PC-9 (cell line): ENCODE data around the gene CHST7. TPM values are rescaled to one million over a fixed set of nuclear protein-coding genes. Genes with fewer than 3 reads are reported as not detected.

Experiments
- BruUV-seq: library from RNA; stranded (reverse); fragments of 400-500 nt; replicated peaks from 2 replicates; lab custom pipeline; 2021; lab: Mats Ljungman, UMichigan
- CTCF ChIA-PET: fragments of 300-600 bp; sonication (Branson Sonifier 250); formaldehyde crosslinking; loops from one replicate; lab custom pipeline; 2022; ENCODE audit warnings: antibody characterized with exemption; lab: Charles Lee
- POLR2A ChIA-PET: fragments of 300-600 bp; sonication (Branson Sonifier 250); formaldehyde crosslinking; loops from one replicate; lab custom pipeline; 2022; ENCODE audit warnings: antibody characterized with exemption; ENCODE audit not compliant: unreplicated experiment; lab: Charles Lee
- DNase-seq, 2 experiments: peaks; one replicate each; pipeline versions ENCODE4 v3.0.0 to v3.0.0-alpha.2; 2015 to 2022; ENCODE audit warnings: mixed read lengths in 1 of 2
- H2AFZ ChIP-seq: fragments of 200-600 bp; sonication (generic); 2 replicates; pipeline ENCODE4 v1.8.1; 2017; ENCODE audit warnings: antibody characterized with exemption
- H3F3A ChIP-seq: fragments of 200-600 bp; sonication (generic); 2 replicates; pipeline ENCODE4 v1.8.1; 2017; ENCODE audit warnings: antibody characterized with exemption, mild to moderate bottlenecking, low read depth; ENCODE audit not compliant: insufficient read depth
- H3K27ac ChIP-seq: fragments of 200-600 bp; sonication (generic); 2 replicates; pipeline ENCODE4 v1.6.1; 2016; ENCODE audit warnings: mixed run types
- H3K27me3 ChIP-seq: fragments of 200-600 bp; sonication (generic); 2 replicates; pipeline ENCODE4 v1.6.1; 2016; ENCODE audit warnings: low read depth, mixed run types; ENCODE audit not compliant: insufficient read depth
- H3K36me3 ChIP-seq: fragments of 200-600 bp; sonication (generic); 2 replicates; pipeline ENCODE4 v1.6.1; 2016; ENCODE audit warnings: low read depth, mixed run types
- H3K4me1 ChIP-seq: fragments of 200-600 bp; sonication (generic); replicated peaks from 2 replicates; pipeline ENCODE4 v1.6.1; 2016; ENCODE audit warnings: mixed run types; ENCODE audit not compliant: insufficient read depth
- H3K4me2 ChIP-seq: fragments of 200-600 bp; sonication (generic); 2 replicates; pipeline ENCODE4 v1.6.1; 2017; ENCODE audit warnings: mixed run types
- H3K4me3 ChIP-seq: fragments of 200-600 bp; sonication (generic); 2 replicates; pipeline ENCODE4 v1.6.1; 2016; ENCODE audit warnings: mixed run types
- H3K79me2 ChIP-seq: fragments of 200-600 bp; sonication (generic); 2 replicates; pipeline ENCODE4 v1.6.1; 2017; ENCODE audit warnings: low read depth, mixed run types
- H3K9me2 ChIP-seq: fragments of 200-600 bp; sonication (generic); 2 replicates; pipeline ENCODE4 v1.8.1; 2017; ENCODE audit warnings: mild to moderate bottlenecking; ENCODE audit not compliant: insufficient read depth
- H3K9me3 ChIP-seq: fragments of 200-600 bp; sonication (generic); 2 replicates; pipeline ENCODE4 v1.8.1; 2016; ENCODE audit warnings: low read depth; ENCODE audit not compliant: insufficient read depth
- H4K20me1 ChIP-seq: fragments of 200-600 bp; sonication (generic); 2 replicates; pipeline ENCODE4 v1.8.1; 2017; ENCODE audit not compliant: insufficient read depth
- EZH2 ChIP-seq: fragments of 200-600 bp; sonication (generic); IDR thresholded peaks from 2 replicates; pipeline ENCODE4 v1.8.0; 2017; ENCODE audit warnings: antibody characterized with exemption, low read depth
- intact Hi-C: fragments of 100-400 bp; cut with micrococcal nuclease; formaldehyde crosslinking; loops from one replicate; pipeline ENCODE4 v1.10.0; 2022; ENCODE audit not compliant: unreplicated experiment
- total RNA-seq: library from RNA; stranded (reverse); gene quantifications from 2 replicates; pipeline ENCODE4 v1.2.3, GENCODE V29; 2021
- TF ChIP-seq, protein P1 (sequence below): fragments of 200-600 bp; sonication (generic); conservative IDR thresholded peaks from 2 replicates; pipeline ENCODE4 v1.6.1; 2017; ENCODE audit warnings: mixed run types, antibody characterized with exemption, mild to moderate bottlenecking, moderate library complexity

The CHST7 gene
- total RNA-seq, 1 experiment from 2014 or later, result 0.94 TPM

DNA sequence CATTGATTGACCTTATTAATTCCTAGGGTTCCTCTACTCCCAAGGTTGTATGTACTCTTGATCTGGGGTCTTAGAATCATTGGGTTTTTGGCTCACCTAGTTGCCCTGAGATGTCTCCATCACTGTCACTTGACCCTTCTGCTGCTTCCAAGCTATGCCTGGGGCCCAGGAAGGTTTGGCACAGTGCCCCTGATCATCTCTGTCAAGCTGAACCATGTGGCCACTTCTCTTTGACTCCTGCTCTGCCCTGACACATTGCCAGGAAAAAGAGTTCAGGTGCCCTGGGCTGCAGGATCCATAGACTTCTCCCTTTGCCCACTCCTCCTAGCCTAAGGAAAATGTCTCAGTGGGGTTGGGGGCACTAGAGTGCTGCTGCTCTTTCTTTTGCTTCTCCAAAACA, 3.9 kb upstream of the CHST7 start:
- Histone ChIP-seq H3K27ac (no peak overlapping the region), H3F3A (no peaks in the 10 kb centered on the region), H2AFZ (no peak overlapping the region), H3K79me2 (no peaks in the 10 kb centered on the region), H3K27me3 (no peaks in the 10 kb centered on the region), H3K36me3 (no peaks in the 10 kb centered on the region), H4K20me1 (no peaks in the 10 kb centered on the region), H3K9me3 (no peaks in the 10 kb centered on the region), H3K4me3 (no peak overlapping the region), H3K4me2 (no peak overlapping the region), H3K9me2 (no peaks in the 10 kb centered on the region), H3K4me1 (no peaks in the 10 kb centered on the region)
- ChIA-PET POLR2A (no interaction called here), CTCF (no interaction called here)
- no TSS peak for BruUV-seq
- intact Hi-C loops, result no loop called here
- TF ChIP-seq EZH2, result no peak
- TF ChIP-seq, protein P1, sequence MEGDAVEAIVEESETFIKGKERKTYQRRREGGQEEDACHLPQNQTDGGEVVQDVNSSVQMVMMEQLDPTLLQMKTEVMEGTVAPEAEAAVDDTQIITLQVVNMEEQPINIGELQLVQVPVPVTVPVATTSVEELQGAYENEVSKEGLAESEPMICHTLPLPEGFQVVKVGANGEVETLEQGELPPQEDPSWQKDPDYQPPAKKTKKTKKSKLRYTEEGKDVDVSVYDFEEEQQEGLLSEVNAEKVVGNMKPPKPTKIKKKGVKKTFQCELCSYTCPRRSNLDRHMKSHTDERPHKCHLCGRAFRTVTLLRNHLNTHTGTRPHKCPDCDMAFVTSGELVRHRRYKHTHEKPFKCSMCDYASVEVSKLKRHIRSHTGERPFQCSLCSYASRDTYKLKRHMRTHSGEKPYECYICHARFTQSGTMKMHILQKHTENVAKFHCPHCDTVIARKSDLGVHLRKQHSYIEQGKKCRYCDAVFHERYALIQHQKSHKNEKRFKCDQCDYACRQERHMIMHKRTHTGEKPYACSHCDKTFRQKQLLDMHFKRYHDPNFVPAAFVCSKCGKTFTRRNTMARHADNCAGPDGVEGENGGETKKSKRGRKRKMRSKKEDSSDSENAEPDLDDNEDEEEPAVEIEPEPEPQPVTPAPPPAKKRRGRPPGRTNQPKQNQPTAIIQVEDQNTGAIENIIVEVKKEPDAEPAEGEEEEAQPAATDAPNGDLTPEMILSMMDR, result no peak
- DNase-seq, result no peak

GRCh38 chrX:46571423-46572339, 1.9 kb upstream of the CHST7 start:
- TF ChIP-seq EZH2, result no peak
- TF ChIP-seq, protein P1, result no peak
- Histone ChIP-seq H3K27ac (no peak overlapping the region), H3K4me3 (no peak overlapping the region), H3K79me2 (no peaks in the 10 kb centered on the region), H3K9me2 (no peaks in the 10 kb centered on the region), H3K9me3 (no peaks in the 10 kb centered on the region), H3K36me3 (no peaks in the 10 kb centered on the region), H3K4me2 (no peak overlapping the region), H3K4me1 (no peaks in the 10 kb centered on the region), H4K20me1 (no peaks in the 10 kb centered on the region), H3F3A (no peaks in the 10 kb centered on the region), H2AFZ (no peak overlapping the region), H3K27me3 (no peaks in the 10 kb centered on the region)
- intact Hi-C loops, result no loop called here
- POLR2A ChIA-PET, result no interaction called here
- CTCF ChIA-PET, result no interaction called here
- DNase-seq, result no peak
- BruUV-seq, result no TSS peak

- no peak overlapping the region for H3K27ac ChIP-seq
Observed at GRCh38 chrX:46572340-46572936, 1.1 kb upstream of the CHST7 start.

More at GRCh38 chrX:46572340-46572936, 1.1 kb upstream of the CHST7 start:
- Histone ChIP-seq H3K27me3 (no peaks in the 10 kb centered on the region), H4K20me1 (no peaks in the 10 kb centered on the region), H3K4me2 (no peak overlapping the region), H3K4me1 (no peaks in the 10 kb centered on the region), H2AFZ (no peak overlapping the region), H3K9me2 (no peaks in the 10 kb centered on the region), H3K79me2 (no peaks in the 10 kb centered on the region), H3K9me3 (no peaks in the 10 kb centered on the region), H3K36me3 (no peaks in the 10 kb centered on the region), H3F3A (no peaks in the 10 kb centered on the region), H3K4me3 (no peak overlapping the region)
- intact Hi-C loops, result no loop called here
- no peak for TF ChIP-seq EZH2
- TF ChIP-seq, protein P1, result no peak
- ChIA-PET CTCF (no interaction called here), POLR2A (no interaction called here)
- BruUV-seq, result no TSS peak
- DNase-seq, result no peak
